ENCODE data around the gene ATP13A4. TPM values are rescaled to one million over a fixed set of nuclear protein-coding genes. Genes with fewer than 3 reads are reported as not detected.

ATP13A4 gene
- total RNA-seq, 1 donor: not detected

DNA sequence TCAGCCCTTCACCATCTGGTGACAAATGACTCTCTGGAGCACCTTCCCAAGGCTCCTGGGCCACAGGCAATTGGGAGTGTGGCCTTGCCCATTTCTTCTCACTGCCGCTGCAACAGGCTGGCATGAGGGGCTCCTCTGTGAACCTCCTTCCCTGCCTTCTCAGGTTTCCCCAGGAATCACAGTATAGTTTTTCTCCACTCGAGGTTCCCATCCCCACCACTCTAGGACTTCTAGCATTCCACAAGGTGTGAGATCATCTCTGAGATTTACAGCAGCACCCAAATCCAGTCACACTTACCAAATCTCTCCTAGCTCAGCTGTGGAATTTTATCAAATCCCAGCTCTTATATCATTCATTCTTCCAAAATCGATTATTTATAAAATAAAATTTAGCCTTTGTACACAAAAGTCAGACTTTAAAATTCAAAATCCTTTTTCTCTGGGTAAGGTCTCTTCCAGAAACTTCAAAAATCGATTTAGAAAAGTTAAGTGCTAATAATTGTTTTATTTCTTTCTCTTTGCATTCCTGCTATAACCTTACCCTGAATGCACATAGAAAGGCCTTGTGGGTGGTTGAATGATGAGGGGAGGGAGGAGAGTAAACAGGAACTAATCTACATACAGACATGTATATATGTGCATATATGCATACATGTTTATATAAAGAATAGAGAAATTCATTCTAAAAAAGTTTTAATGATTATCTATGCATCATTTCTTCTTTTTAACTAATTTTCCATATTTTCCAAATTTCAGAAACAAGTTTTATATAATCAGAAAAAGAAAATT is 18.9 kb upstream of the ATP13A4 start:
- no peaks in the 10 kb centered on the region for H3K36me3 ChIP-seq (ENCODE audit: insufficient read depth, low read length)
- H3K79me2 ChIP-seq (ENCODE audit: insufficient read depth, low read length): no peaks in the 10 kb centered on the region
- H3K9me3 ChIP-seq (ENCODE audit: low read depth, low read length): no peaks in the 10 kb centered on the region
- H3K27ac ChIP-seq (ENCODE audit: low read depth, low read length): no peak overlapping the region
- DNase-seq (ENCODE audit: insufficient read length, low spot score, missing footprints): no peak
- no peaks in the 10 kb centered on the region for H4K20me1 ChIP-seq (ENCODE audit: insufficient read depth, low read length)
- H3K27me3 ChIP-seq (ENCODE audit: insufficient read depth, low read length): peaks cover 3% of the 10 kb centered on the region
- no peak overlapping the region for H2AFZ ChIP-seq (ENCODE audit: low read length)
- TF ChIP-seq CTCF (IDR thresholded peaks at IDR 0.05; ENCODE audit: extremely low read depth, low read depth, low read length): no peak
- H3K4me1 ChIP-seq (ENCODE audit: insufficient read depth, low read length): no peaks in the 10 kb centered on the region
- no peak overlapping the region for H3K4me2 ChIP-seq (ENCODE audit: insufficient read depth, low read length)
- H3K4me3 ChIP-seq (ENCODE audit: insufficient read depth, low read length): no peak overlapping the region

- no peaks in the 10 kb centered on the region for H3K4me1 ChIP-seq (ENCODE audit: insufficient read depth, low read length)
- H3K4me3 ChIP-seq (ENCODE audit: insufficient read depth, low read length): no peak overlapping the region
- no peaks in the 10 kb centered on the region for H3K79me2 ChIP-seq (ENCODE audit: insufficient read depth, low read length)
- no peak for DNase-seq (ENCODE audit: insufficient read length, low spot score, missing footprints)
- H2AFZ ChIP-seq (ENCODE audit: low read length): no peak overlapping the region
- no peak overlapping the region for H3K4me2 ChIP-seq (ENCODE audit: insufficient read depth, low read length)
- H3K36me3 ChIP-seq (ENCODE audit: insufficient read depth, low read length): no peaks in the 10 kb centered on the region
- peak; percentile 83 for TF ChIP-seq CTCF (IDR thresholded peaks at IDR 0.05; ENCODE audit: extremely low read depth, low read depth, low read length)
- no peaks in the 10 kb centered on the region for H4K20me1 ChIP-seq (ENCODE audit: insufficient read depth, low read length)
- no peak overlapping the region for H3K27ac ChIP-seq (ENCODE audit: low read depth, low read length)
- H3K9me3 ChIP-seq (ENCODE audit: low read depth, low read length): no peaks in the 10 kb centered on the region
- peaks cover 1% of the 10 kb centered on the region for H3K27me3 ChIP-seq (ENCODE audit: insufficient read depth, low read length)
Measured at GRCh38 chr3:193572426-193572908, 17.8 kb upstream of the ATP13A4 start.

DNA sequence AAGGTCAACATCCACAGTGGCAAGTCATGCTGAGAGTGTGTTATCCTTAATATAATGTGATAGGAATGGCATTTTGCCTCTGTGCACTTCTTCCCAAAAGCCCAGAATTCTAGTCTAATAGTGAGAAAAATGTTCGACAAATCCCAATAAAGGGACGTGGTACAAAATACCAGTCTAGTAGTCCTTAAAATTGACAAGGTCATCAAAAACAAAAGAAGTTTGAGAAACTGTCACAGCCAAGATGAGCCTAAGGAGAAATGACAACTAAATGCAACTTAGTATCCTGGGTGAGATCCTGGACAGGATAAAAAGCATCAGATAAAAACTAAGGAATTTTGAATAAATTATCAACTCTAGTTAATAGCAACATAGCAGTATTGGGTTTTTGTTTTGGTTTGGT is 14.4 kb upstream of the ATP13A4 start:
- Histone ChIP-seq H4K20me1 (ENCODE audit: insufficient read depth, low read length) (no peaks in the 10 kb centered on the region), H3K27ac (ENCODE audit: low read depth, low read length) (no peak overlapping the region), H3K4me2 (ENCODE audit: insufficient read depth, low read length) (no peak overlapping the region), H3K36me3 (ENCODE audit: insufficient read depth, low read length) (no peaks in the 10 kb centered on the region), H2AFZ (ENCODE audit: low read length) (no peak overlapping the region), H3K4me3 (ENCODE audit: insufficient read depth, low read length) (no peak overlapping the region), H3K4me1 (ENCODE audit: insufficient read depth, low read length) (no peaks in the 10 kb centered on the region), H3K27me3 (ENCODE audit: insufficient read depth, low read length) (no peaks in the 10 kb centered on the region), H3K9me3 (ENCODE audit: low read depth, low read length) (no peaks in the 10 kb centered on the region), H3K79me2 (ENCODE audit: insufficient read depth, low read length) (no peaks in the 10 kb centered on the region)
- DNase-seq (ENCODE audit: insufficient read length, low spot score, missing footprints): no peak
- TF ChIP-seq CTCF (IDR thresholded peaks at IDR 0.05; ENCODE audit: extremely low read depth, low read depth, low read length): no peak

- Histone ChIP-seq H3K4me2 (ENCODE audit: insufficient read depth, low read length) (no peak overlapping the region), H3K36me3 (ENCODE audit: insufficient read depth, low read length) (no peaks in the 10 kb centered on the region), H3K4me3 (ENCODE audit: insufficient read depth, low read length) (no peak overlapping the region), H4K20me1 (ENCODE audit: insufficient read depth, low read length) (no peaks in the 10 kb centered on the region), H2AFZ (ENCODE audit: low read length) (no peak overlapping the region), H3K27ac (ENCODE audit: low read depth, low read length) (no peak overlapping the region), H3K4me1 (ENCODE audit: insufficient read depth, low read length) (no peaks in the 10 kb centered on the region), H3K27me3 (ENCODE audit: insufficient read depth, low read length) (no peaks in the 10 kb centered on the region), H3K79me2 (ENCODE audit: insufficient read depth, low read length) (no peaks in the 10 kb centered on the region), H3K9me3 (ENCODE audit: low read depth, low read length) (no peaks in the 10 kb centered on the region)
- no peak for DNase-seq (ENCODE audit: insufficient read length, low spot score, missing footprints)
- no peak for TF ChIP-seq CTCF (IDR thresholded peaks at IDR 0.05; ENCODE audit: extremely low read depth, low read depth, low read length)
Measured at GRCh38 chr3:193564012-193564411, 9.3 kb upstream of the ATP13A4 start.

Data from osteoblast (primary cell).